ENCODE data around the gene MAGOH. TPM values are rescaled to one million over a fixed set of nuclear protein-coding genes. Genes with fewer than 3 reads are reported as not detected.

Gene MAGOH
- polyA plus RNA-seq, 1 donor from 2014 or later: 53.3 TPM

- H3F3A ChIP-seq (ENCODE audit: insufficient read depth, low read length, poor library complexity, severe bottlenecking): no peaks in the 10 kb centered on the region
- no peaks in the 10 kb centered on the region for H3K79me2 ChIP-seq (replicated peaks; ENCODE audit: insufficient read depth, low read length)
- H3K36me3 ChIP-seq (ENCODE audit: insufficient read depth, low read length): no peaks in the 10 kb centered on the region
- H4K20me1 ChIP-seq (ENCODE audit: insufficient read depth): no peaks in the 10 kb centered on the region
- no peak for TF ChIP-seq EP300 (conservative IDR thresholded peaks at IDR 0.05; ENCODE audit: poor library complexity, severe bottlenecking)
- no peak for TF ChIP-seq RAD21 (conservative IDR thresholded peaks at IDR 0.05)
- TF ChIP-seq EZH2 (IDR thresholded peaks at IDR 0.05; ENCODE audit: borderline replicate concordance, insufficient read depth, low read length, poor library complexity, severe bottlenecking): no peak
- TF ChIP-seq CTCF (IDR thresholded peaks at IDR 0.05; ENCODE audit: poor library complexity, severe bottlenecking): no peak
- no peak for TF ChIP-seq SMC3 (conservative IDR thresholded peaks at IDR 0.05; ENCODE audit: poor library complexity)
- no peak overlapping the region for H3K4me2 ChIP-seq (ENCODE audit: low read length)
- H3K27me3 ChIP-seq (ENCODE audit: insufficient read depth, low read depth, low read length): no peaks in the 10 kb centered on the region
- H3K4me3 ChIP-seq (ENCODE audit: low read length): no peak overlapping the region
- no peak overlapping the region for H3K27ac ChIP-seq (ENCODE audit: low read length)
- no peaks in the 10 kb centered on the region for H3K9me2 ChIP-seq (ENCODE audit: insufficient read depth, low read length)
- peaks cover 5% of the 10 kb centered on the region for H3K9me3 ChIP-seq (ENCODE audit: low read length)
- H2AFZ ChIP-seq (ENCODE audit: low read depth, low read length): no peak overlapping the region
- H3K9ac ChIP-seq (ENCODE audit: low read length): no peak overlapping the region
Observed at GRCh38 chr1:53203466-53203865, 34.9 kb downstream of the MAGOH start.

GRCh38 chr1:53198241-53198651 lies 40.1 kb downstream of the MAGOH start:
- Histone ChIP-seq H2AFZ (ENCODE audit: low read depth, low read length) (no peak overlapping the region), H3K9me2 (ENCODE audit: insufficient read depth, low read length) (no peaks in the 10 kb centered on the region), H3K79me2 (replicated peaks; ENCODE audit: insufficient read depth, low read length) (no peaks in the 10 kb centered on the region), H3K4me2 (ENCODE audit: low read length) (no peak overlapping the region), H4K20me1 (ENCODE audit: insufficient read depth) (no peaks in the 10 kb centered on the region), H3K9ac (ENCODE audit: low read length) (no peak overlapping the region), H3K4me3 (ENCODE audit: low read length) (no peak overlapping the region), H3K36me3 (ENCODE audit: insufficient read depth, low read length) (no peaks in the 10 kb centered on the region), H3K27ac (ENCODE audit: low read length) (no peak overlapping the region), H3F3A (ENCODE audit: insufficient read depth, low read length, poor library complexity, severe bottlenecking) (no peaks in the 10 kb centered on the region), H3K9me3 (ENCODE audit: low read length) (no peaks in the 10 kb centered on the region), H3K27me3 (ENCODE audit: insufficient read depth, low read depth, low read length) (no peaks in the 10 kb centered on the region)
- no peak for TF ChIP-seq MXI1 (conservative IDR thresholded peaks at IDR 0.05; ENCODE audit: poor library complexity, severe bottlenecking)
- TF ChIP-seq TAF1 (IDR thresholded peaks at IDR 0.05; ENCODE audit: low read depth): no peak
- no peak for TF ChIP-seq SMC3 (conservative IDR thresholded peaks at IDR 0.05; ENCODE audit: poor library complexity)
- TF ChIP-seq REST (IDR thresholded peaks at IDR 0.05; ENCODE audit: borderline replicate concordance): no peak
- no peak for TF ChIP-seq CTCF (IDR thresholded peaks at IDR 0.05; ENCODE audit: poor library complexity, severe bottlenecking)
- no peak for TF ChIP-seq RAD21 (conservative IDR thresholded peaks at IDR 0.05)
- TF ChIP-seq EZH2 (IDR thresholded peaks at IDR 0.05; ENCODE audit: borderline replicate concordance, insufficient read depth, low read length, poor library complexity, severe bottlenecking): no peak
- no peak for TF ChIP-seq EP300 (conservative IDR thresholded peaks at IDR 0.05; ENCODE audit: poor library complexity, severe bottlenecking)
- TF ChIP-seq POLR2AphosphoS5 (IDR thresholded peaks at IDR 0.05): no peak
